Astrocyte (in vitro differentiated cells and primary cell): ENCODE results near the gene C1orf21.

Experiments used
- CTCF ChIP-seq: IDR thresholded peaks from 2 replicates; pipeline ENCODE4 v1.5.1; 2011; ENCODE audit warnings: low read depth, mild to moderate bottlenecking, inconsistent platforms, low read length, moderate library complexity; ENCODE audit not compliant: insufficient read depth
- EZH2 ChIP-seq: IDR thresholded peaks from 2 replicates; pipeline ENCODE4 v1.6.1; 2012; ENCODE audit warnings: mild to moderate bottlenecking, low read length, inconsistent platforms; ENCODE audit not compliant: insufficient read depth

GRCh38 chr1:184463680-184464079 is 76.9 kb downstream of the C1orf21 start:
- TF ChIP-seq EZH2 (no peak), CTCF (no peak)
